GM18526 (cell line): ENCODE measurements around the gene ANKH.

Experiments
- POLR2A ChIP-seq: IDR thresholded peaks from 3 replicates; pipeline ENCODE4 v1.6.1; 2011; ENCODE audit not compliant: insufficient read length; ENCODE audit errors: extremely low read depth

Gene ANKH

GRCh38 chr5:14794583-14795230 is 76.9 kb downstream of the ANKH start:
- no peak for TF ChIP-seq POLR2A

GRCh38 chr5:14793851-14794250 is 77.7 kb downstream of the ANKH start:
- TF ChIP-seq POLR2A = no peak

GRCh38 chr5:14790911-14791310 is 80.7 kb downstream of the ANKH start:
- no peak for TF ChIP-seq POLR2A

- TF ChIP-seq POLR2A = no peak
Measured at GRCh38 chr5:14790220-14790619, 81.4 kb downstream of the ANKH start.

- no peak for TF ChIP-seq POLR2A
Measured at GRCh38 chr5:14787801-14788579, 83.6 kb downstream of the ANKH start.

- no peak for TF ChIP-seq POLR2A
Measured at GRCh38 chr5:14783691-14784090, 87.9 kb downstream of the ANKH start.

- TF ChIP-seq POLR2A = no peak
Measured at GRCh38 chr5:14782591-14782990, 89.0 kb downstream of the ANKH start.

- TF ChIP-seq POLR2A = no peak
Measured at GRCh38 chr5:14781106-14781505, 90.5 kb downstream of the ANKH start.

GRCh38 chr5:14779975-14780374 is 91.6 kb downstream of the ANKH start:
- no peak for TF ChIP-seq POLR2A

GRCh38 chr5:14778792-14779070 is 92.8 kb downstream of the ANKH start:
- no peak for TF ChIP-seq POLR2A

- TF ChIP-seq POLR2A = no peak
Measured at GRCh38 chr5:14777932-14778791, 93.4 kb downstream of the ANKH start.

GRCh38 chr5:14777187-14777586 is 94.4 kb downstream of the ANKH start:
- no peak for TF ChIP-seq POLR2A

- no peak for TF ChIP-seq POLR2A
Measured at GRCh38 chr5:14776602-14777001, 95.0 kb downstream of the ANKH start.

GRCh38 chr5:14775857-14776256 is 95.7 kb downstream of the ANKH start:
- TF ChIP-seq POLR2A = no peak

- no peak for TF ChIP-seq POLR2A
Measured at GRCh38 chr5:14773588-14773987, 98.0 kb downstream of the ANKH start.

- TF ChIP-seq POLR2A = no peak
Measured at GRCh38 chr5:14771972-14772371, 99.6 kb downstream of the ANKH start.

GRCh38 chr5:14771189-14771588 is 100.4 kb downstream of the ANKH start:
- no peak for TF ChIP-seq POLR2A
